ENCODE results near the gene ST6GALNAC6. TPM values are rescaled to one million over a fixed set of nuclear protein-coding genes. Genes with fewer than 3 reads are reported as not detected.
A peak's percentile ranks its signal among the peaks of the same experiment; 100 is the strongest.

Gene ST6GALNAC6
- total RNA-seq, 1 donor from 2014 or later: 77.0 TPM

- H3K4me1 Mint-ChIP-seq (ENCODE audit: unreplicated experiment): peaks cover 32% of the 10 kb centered on the region
- H3K36me3 Mint-ChIP-seq (ENCODE audit: unreplicated experiment): no peaks in the 10 kb centered on the region
- no peaks in the 10 kb centered on the region for H3K27me3 Mint-ChIP-seq (ENCODE audit: unreplicated experiment)
- no peak for TF ChIP-seq CTCF (IDR thresholded peaks at IDR 0.05)
- DNase-seq (ENCODE audit: extremely low spot score, unreplicated experiment): no peak
- no peaks in the 10 kb centered on the region for H3K9me3 Mint-ChIP-seq (ENCODE audit: unreplicated experiment)
- H3K4me3 Mint-ChIP-seq (ENCODE audit: unreplicated experiment): no peak overlapping the region
- H3K27ac Mint-ChIP-seq (ENCODE audit: unreplicated experiment): no peak overlapping the region
Observed at GRCh38 chr9:127927988-127928675, 28.7 kb upstream of the ST6GALNAC6 start.

GRCh38 chr9:127927201-127927987 is 28.0 kb upstream of the ST6GALNAC6 start:
- no peak overlapping the region for H3K27ac Mint-ChIP-seq (ENCODE audit: unreplicated experiment)
- no peaks in the 10 kb centered on the region for H3K27me3 Mint-ChIP-seq (ENCODE audit: unreplicated experiment)
- DNase-seq (ENCODE audit: extremely low spot score, unreplicated experiment): no peak
- H3K36me3 Mint-ChIP-seq (ENCODE audit: unreplicated experiment): no peaks in the 10 kb centered on the region
- TF ChIP-seq CTCF (IDR thresholded peaks at IDR 0.05): no peak
- peak overlapping the region; percentile 54 for H3K4me3 Mint-ChIP-seq (ENCODE audit: unreplicated experiment)
- no peaks in the 10 kb centered on the region for H3K9me3 Mint-ChIP-seq (ENCODE audit: unreplicated experiment)
- peaks cover 30% of the 10 kb centered on the region for H3K4me1 Mint-ChIP-seq (ENCODE audit: unreplicated experiment)

- H3K36me3 Mint-ChIP-seq (ENCODE audit: unreplicated experiment): no peaks in the 10 kb centered on the region
- peaks cover 29% of the 10 kb centered on the region for H3K4me1 Mint-ChIP-seq (ENCODE audit: unreplicated experiment)
- TF ChIP-seq CTCF (IDR thresholded peaks at IDR 0.05): no peak
- H3K27ac Mint-ChIP-seq (ENCODE audit: unreplicated experiment): no peak overlapping the region
- DNase-seq (ENCODE audit: extremely low spot score, unreplicated experiment): no peak
- no peak overlapping the region for H3K4me3 Mint-ChIP-seq (ENCODE audit: unreplicated experiment)
- no peaks in the 10 kb centered on the region for H3K9me3 Mint-ChIP-seq (ENCODE audit: unreplicated experiment)
- H3K27me3 Mint-ChIP-seq (ENCODE audit: unreplicated experiment): no peaks in the 10 kb centered on the region
Observed at GRCh38 chr9:127926906-127927200, 27.4 kb upstream of the ST6GALNAC6 start.

- Mint-ChIP-seq H3K36me3 (ENCODE audit: unreplicated experiment) (no peaks in the 10 kb centered on the region), H3K4me1 (ENCODE audit: unreplicated experiment) (peaks cover 28% of the 10 kb centered on the region), H3K4me3 (ENCODE audit: unreplicated experiment) (no peak overlapping the region), H3K27ac (ENCODE audit: unreplicated experiment) (no peak overlapping the region), H3K27me3 (ENCODE audit: unreplicated experiment) (no peaks in the 10 kb centered on the region), H3K9me3 (ENCODE audit: unreplicated experiment) (no peaks in the 10 kb centered on the region)
- DNase-seq (ENCODE audit: extremely low spot score, unreplicated experiment): no peak
- TF ChIP-seq CTCF (IDR thresholded peaks at IDR 0.05): no peak
Observed at GRCh38 chr9:127925959-127926905, 26.8 kb upstream of the ST6GALNAC6 start.
